DND-41 (cell line): ENCODE data around the gene CCDC68.

Experiments used
- ATAC-seq: fragments of 200-7000 bp; cut with Tn5 transposase; 3 replicates; pipeline ENCODE4 v1.9.1; 2021; ENCODE audit warnings: low read depth; ENCODE audit not compliant: insufficient read depth
- DNase-seq: peaks from one replicate; pipeline ENCODE4 v3.0.0-alpha.2; 2020
- H2AFZ ChIP-seq: 2 replicates; pipeline ENCODE4 v1.6.0; 2012; ENCODE audit warnings: low read depth, low read length
- H3K27ac ChIP-seq: 2 replicates; pipeline ENCODE4 v1.5.1; 2012; ENCODE audit warnings: low read length, inconsistent platforms
- H3K27me3 ChIP-seq: fragments of 200-600 bp; sonication (generic); 2 replicates; pipeline ENCODE4 v1.6.0; 2012; ENCODE audit warnings: low read length, mild to moderate bottlenecking, inconsistent platforms; ENCODE audit not compliant: insufficient read depth, poor library complexity
- H3K36me3 ChIP-seq: 2 replicates; pipeline ENCODE4 v1.5.1; 2012; ENCODE audit warnings: low read length, inconsistent platforms; ENCODE audit not compliant: insufficient read depth
- H3K4me1 ChIP-seq: 2 replicates; pipeline ENCODE4 v1.5.1; 2012; ENCODE audit warnings: mild to moderate bottlenecking, low read length; ENCODE audit not compliant: insufficient read depth
- H3K4me2 ChIP-seq: 2 replicates; pipeline ENCODE4 v1.6.0; 2012; ENCODE audit warnings: mild to moderate bottlenecking, moderate library complexity, low read length, inconsistent platforms; ENCODE audit not compliant: insufficient read depth
- H3K4me3 ChIP-seq, 2 experiments: fragments of 200-600 bp in 1 of 2; shearing (Covaris generic) in 1 of 2; 2 replicates each; pipeline ENCODE4 v1.5.1; 2012 to 2016; ENCODE audit warnings: inconsistent platforms in 2 of 2, low read length in 2 of 2, mild to moderate bottlenecking in 2 of 2, low read depth in 1 of 2, moderate library complexity in 1 of 2
- H3K79me2 ChIP-seq: 2 replicates; pipeline ENCODE4 v1.6.0; 2012; ENCODE audit warnings: low read length, inconsistent platforms; ENCODE audit not compliant: insufficient read depth
- H3K9ac ChIP-seq: 2 replicates; pipeline ENCODE4 v1.6.0; 2012; ENCODE audit warnings: low read depth, mild to moderate bottlenecking, inconsistent platforms, low read length, moderate library complexity
- H3K9me3 ChIP-seq: 2 replicates; pipeline ENCODE4 v1.5.1; 2012; ENCODE audit warnings: low read length, moderate library complexity, mild to moderate bottlenecking, inconsistent platforms; ENCODE audit not compliant: insufficient read depth, severe bottlenecking
- H4K20me1 ChIP-seq: 2 replicates; pipeline ENCODE4 v1.6.0; 2012; ENCODE audit warnings: low read length; ENCODE audit not compliant: insufficient read depth
- EZH2 ChIP-seq: IDR thresholded peaks from 3 replicates; pipeline ENCODE4 v1.6.1; 2012; ENCODE audit warnings: borderline replicate concordance, low read depth, mild to moderate bottlenecking, moderate library complexity, low read length, inconsistent platforms; ENCODE audit not compliant: severe bottlenecking
- TF ChIP-seq, protein P1 (sequence below): IDR thresholded peaks from 2 replicates; pipeline ENCODE4 v1.5.1; 2012; ENCODE audit warnings: borderline replicate concordance, low read length, moderate library complexity, mild to moderate bottlenecking; ENCODE audit not compliant: poor library complexity, severe bottlenecking; ENCODE audit errors: extremely low read depth

CCDC68 gene

DNA sequence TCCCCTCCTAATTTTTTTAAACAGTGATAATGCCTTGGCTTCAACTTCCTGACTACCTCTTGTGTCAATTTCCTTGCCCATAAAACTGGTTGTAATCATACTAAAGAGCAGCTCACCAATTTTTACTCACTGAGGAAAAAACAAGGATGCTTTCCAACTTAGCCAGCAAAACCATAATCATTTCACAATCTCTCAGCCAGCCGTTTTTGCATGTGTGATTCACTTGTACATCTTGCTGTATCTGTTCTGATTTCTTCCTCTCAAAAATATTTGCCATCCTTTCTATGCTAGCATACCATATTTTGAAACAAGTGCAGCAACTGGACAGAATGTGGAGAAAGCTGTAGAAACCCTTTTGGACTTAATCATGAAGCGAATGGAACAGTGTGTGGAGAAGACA is 70.3 kb downstream of the CCDC68 start:
- Histone ChIP-seq H3K79me2 (no peaks in the 10 kb centered on the region), H4K20me1 (no peaks in the 10 kb centered on the region), H3K4me3 (no peak overlapping the region), H3K9me3 (no peaks in the 10 kb centered on the region), H3K9ac (no peak overlapping the region), H3K27ac (no peak overlapping the region), H3K4me2 (no peak overlapping the region), H3K36me3 (no peaks in the 10 kb centered on the region), H3K4me1 (no peaks in the 10 kb centered on the region), H3K27me3 (no peaks in the 10 kb centered on the region), H2AFZ (no peak overlapping the region)
- TF ChIP-seq, protein P1, sequence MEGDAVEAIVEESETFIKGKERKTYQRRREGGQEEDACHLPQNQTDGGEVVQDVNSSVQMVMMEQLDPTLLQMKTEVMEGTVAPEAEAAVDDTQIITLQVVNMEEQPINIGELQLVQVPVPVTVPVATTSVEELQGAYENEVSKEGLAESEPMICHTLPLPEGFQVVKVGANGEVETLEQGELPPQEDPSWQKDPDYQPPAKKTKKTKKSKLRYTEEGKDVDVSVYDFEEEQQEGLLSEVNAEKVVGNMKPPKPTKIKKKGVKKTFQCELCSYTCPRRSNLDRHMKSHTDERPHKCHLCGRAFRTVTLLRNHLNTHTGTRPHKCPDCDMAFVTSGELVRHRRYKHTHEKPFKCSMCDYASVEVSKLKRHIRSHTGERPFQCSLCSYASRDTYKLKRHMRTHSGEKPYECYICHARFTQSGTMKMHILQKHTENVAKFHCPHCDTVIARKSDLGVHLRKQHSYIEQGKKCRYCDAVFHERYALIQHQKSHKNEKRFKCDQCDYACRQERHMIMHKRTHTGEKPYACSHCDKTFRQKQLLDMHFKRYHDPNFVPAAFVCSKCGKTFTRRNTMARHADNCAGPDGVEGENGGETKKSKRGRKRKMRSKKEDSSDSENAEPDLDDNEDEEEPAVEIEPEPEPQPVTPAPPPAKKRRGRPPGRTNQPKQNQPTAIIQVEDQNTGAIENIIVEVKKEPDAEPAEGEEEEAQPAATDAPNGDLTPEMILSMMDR: no peak
- TF ChIP-seq EZH2: no peak
- no peak for ATAC-seq
- no peak for DNase-seq

DNA sequence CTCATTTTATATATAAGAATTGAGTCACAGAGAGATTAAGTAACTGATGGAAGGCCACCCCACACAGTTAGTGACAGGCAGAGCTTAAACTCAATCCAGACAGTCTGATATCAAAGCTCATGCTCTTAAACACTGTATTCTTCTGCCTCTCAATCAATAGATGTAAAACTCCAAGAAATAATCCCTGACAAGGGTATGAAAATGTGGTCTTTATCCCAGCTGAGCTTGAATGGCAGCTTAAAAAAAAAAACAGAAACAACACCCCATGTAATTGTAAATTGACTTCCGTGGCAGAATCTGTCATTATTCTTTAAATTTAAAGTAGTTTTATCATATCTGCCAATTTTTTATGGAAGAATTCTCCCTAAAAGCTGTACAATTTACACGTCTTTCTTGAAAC is 70.9 kb downstream of the CCDC68 start:
- no peak for TF ChIP-seq EZH2
- TF ChIP-seq, protein P1: no peak
- Histone ChIP-seq H3K4me1 (no peaks in the 10 kb centered on the region), H3K9me3 (no peaks in the 10 kb centered on the region), H2AFZ (no peak overlapping the region), H3K36me3 (no peaks in the 10 kb centered on the region), H4K20me1 (no peaks in the 10 kb centered on the region), H3K9ac (no peak overlapping the region), H3K4me3 (no peak overlapping the region), H3K27me3 (no peaks in the 10 kb centered on the region), H3K79me2 (no peaks in the 10 kb centered on the region), H3K4me2 (no peak overlapping the region), H3K27ac (no peak overlapping the region)
- ATAC-seq: no peak
- DNase-seq: no peak

DNA sequence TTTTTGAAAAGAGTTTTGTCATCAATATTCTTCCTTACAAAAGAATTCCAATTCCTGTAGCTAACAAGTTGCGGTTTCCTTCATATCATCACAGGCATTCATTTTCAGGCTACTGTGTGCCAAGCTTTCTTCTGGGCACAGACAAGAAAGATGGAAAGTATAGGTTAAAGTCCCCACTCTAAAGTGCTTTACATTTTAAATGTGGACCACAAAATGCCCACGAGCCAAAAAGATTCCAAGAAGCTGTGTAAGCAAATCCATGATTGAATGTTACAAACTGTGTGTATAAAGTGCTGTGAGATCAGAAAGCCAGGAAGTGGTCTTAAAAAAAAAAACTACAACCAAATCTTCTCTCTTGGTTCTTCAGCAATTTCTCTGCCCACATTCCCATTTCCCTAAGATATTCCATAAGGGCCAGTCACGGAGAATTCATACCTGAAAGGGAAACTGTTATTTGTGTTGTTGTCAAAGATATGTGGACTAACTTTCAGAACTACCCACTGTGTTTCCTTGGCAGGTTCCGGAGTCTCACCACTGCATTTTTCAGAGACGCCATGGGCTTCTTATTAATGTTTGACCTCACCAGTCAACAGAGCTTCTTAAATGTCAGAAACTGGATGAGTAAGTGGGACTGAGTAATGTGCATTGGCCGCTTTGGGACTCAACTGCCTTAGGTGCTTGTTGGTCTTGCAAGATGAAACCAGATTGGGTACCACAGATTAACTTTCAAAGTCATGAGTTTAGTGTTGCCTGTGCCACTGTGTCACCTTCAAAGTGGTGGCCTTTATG is 75.3 kb downstream of the CCDC68 start:
- H3K9me3 ChIP-seq: no peaks in the 10 kb centered on the region
- no peak overlapping the region for H3K27ac ChIP-seq
- TF ChIP-seq EZH2: no peak
- TF ChIP-seq, protein P1: no peak
- no peaks in the 10 kb centered on the region for H3K27me3 ChIP-seq
- no peaks in the 10 kb centered on the region for H3K36me3 ChIP-seq
- H3K4me1 ChIP-seq: no peaks in the 10 kb centered on the region
- H3K9ac ChIP-seq: no peak overlapping the region
- no peaks in the 10 kb centered on the region for H4K20me1 ChIP-seq
- H2AFZ ChIP-seq: no peak overlapping the region
- no peaks in the 10 kb centered on the region for H3K79me2 ChIP-seq
- H3K4me3 ChIP-seq: no peak overlapping the region
- no peak for ATAC-seq
- H3K4me2 ChIP-seq: no peak overlapping the region
- DNase-seq: no peak

DNA sequence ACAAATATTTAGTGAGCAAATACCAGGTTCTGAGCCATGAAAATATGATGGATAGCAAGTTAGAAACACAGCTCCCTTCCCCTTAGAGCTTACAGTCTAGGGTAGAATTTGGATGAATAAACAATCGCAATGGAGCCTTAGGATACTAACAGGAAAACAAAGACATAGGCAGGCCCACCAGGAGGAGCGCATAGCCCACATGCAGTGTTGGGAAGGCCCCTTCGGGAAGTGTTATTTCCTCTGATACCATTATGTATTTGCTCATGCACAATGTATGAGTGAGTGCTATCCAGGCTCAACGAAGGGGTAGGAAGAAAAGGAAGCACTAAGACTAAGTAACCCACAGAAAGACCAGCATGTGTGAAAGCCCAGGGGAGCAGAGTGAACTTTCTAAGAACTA is 76.9 kb downstream of the CCDC68 start:
- no peak overlapping the region for H3K4me3 ChIP-seq
- ATAC-seq (no peak), DNase-seq (no peak)
- no peaks in the 10 kb centered on the region for H3K79me2 ChIP-seq
- H3K9me3 ChIP-seq: no peaks in the 10 kb centered on the region
- H3K27ac ChIP-seq: no peak overlapping the region
- H3K4me1 ChIP-seq: no peaks in the 10 kb centered on the region
- no peak overlapping the region for H3K4me2 ChIP-seq
- no peak overlapping the region for H2AFZ ChIP-seq
- H3K27me3 ChIP-seq: no peaks in the 10 kb centered on the region
- H3K36me3 ChIP-seq: no peaks in the 10 kb centered on the region
- H4K20me1 ChIP-seq: no peaks in the 10 kb centered on the region
- H3K9ac ChIP-seq: no peak overlapping the region
- TF ChIP-seq, protein P1: no peak
- TF ChIP-seq EZH2: no peak
